Endothelial cell of umbilical vein (primary cell): ENCODE measurements around the gene ROPN1L. TPM values are rescaled to one million over a fixed set of nuclear protein-coding genes. Genes with fewer than 3 reads are reported as not detected.

Source experiments
- BruUV-seq: library from RNA; stranded (reverse); fragments of 400-500 nt; replicated peaks from 2 replicates; lab custom pipeline; 2021; lab: Mats Ljungman, UMichigan
- CTCF ChIA-PET: fragments of 300-600, 350-600 bp; sonication (Branson Sonifier 250); formaldehyde crosslinking; loops from one replicate; lab custom pipeline; 2021; ENCODE audit warnings: antibody characterized with exemption, inconsistent platforms; lab: Charles Lee
- POLR2A ChIA-PET: fragments of 300-600, 350-600 bp; sonication (Branson Sonifier 250); formaldehyde crosslinking; loops from one replicate; lab custom pipeline; 2021; ENCODE audit warnings: antibody characterized with exemption, inconsistent platforms; lab: Charles Lee
- DNase-seq: peaks from one replicate; pipeline ENCODE4 v3.0.0-alpha.2; 2011; ENCODE audit warnings: low read depth, low spot score
- FAIRE-seq: peaks from 2 replicates; lab custom pipeline; 2011; peaks lifted over from hg19 to GRCh38; lab: Jason Lieb, UNC
- H2AFZ ChIP-seq: 2 replicates; pipeline ENCODE4 v1.6.0; 2012; ENCODE audit warnings: low read depth, low read length, control low read depth, inconsistent platforms
- H3K27ac ChIP-seq: 2 replicates; pipeline ENCODE4 v1.5.1; 2011; ENCODE audit warnings: low read depth, mild to moderate bottlenecking, control low read depth, low read length, moderate library complexity; ENCODE audit not compliant: insufficient read depth
- H3K27me3 ChIP-seq, 2 experiments: 2 replicates each; pipeline versions ENCODE4 v1.6.0 to v1.6.1; 2011; ENCODE audit warnings: low read length in 2 of 2, mixed read lengths in 1 of 2; ENCODE audit not compliant: control insufficient read depth in 2 of 2, insufficient read depth in 2 of 2
- H3K36me3 ChIP-seq, 2 experiments: 2 replicates in 1 of 2; 3 replicates in 1 of 2; pipeline ENCODE4 v1.5.1; 2011; ENCODE audit warnings: low read length in 2 of 2, mild to moderate bottlenecking in 1 of 2, moderate library complexity in 1 of 2; ENCODE audit not compliant: control insufficient read depth in 2 of 2, insufficient read depth in 2 of 2; ENCODE audit errors: extremely low read depth in 1 of 2
- H3K4me1 ChIP-seq: 3 replicates; pipeline ENCODE4 v1.5.1; 2011; ENCODE audit warnings: mild to moderate bottlenecking, low read length; ENCODE audit not compliant: control insufficient read depth, insufficient read depth; ENCODE audit errors: extremely low read depth
- H3K4me2 ChIP-seq: 2 replicates; pipeline ENCODE4 v1.6.1; 2011; ENCODE audit warnings: low read length, control low read depth, mixed read lengths; ENCODE audit not compliant: insufficient read depth
- H3K4me3 ChIP-seq, 3 experiments: fragments of 200-600 bp in 1 of 3; sonication (generic), shearing (Covaris generic) in 1 of 3; replicated peaks in 1 of 3; 2 replicates each; pipeline ENCODE4 v1.5.1; 2011 to 2016; ENCODE audit warnings: control low read depth in 3 of 3, low read length in 3 of 3, mild to moderate bottlenecking in 2 of 3, inconsistent platforms in 1 of 3, low read depth in 1 of 3, moderate library complexity in 1 of 3; ENCODE audit not compliant: insufficient read depth in 1 of 3
- H3K79me2 ChIP-seq: 2 replicates; pipeline ENCODE4 v1.6.0; 2012; ENCODE audit warnings: low read length, inconsistent platforms; ENCODE audit not compliant: control insufficient read depth, insufficient read depth
- H3K9ac ChIP-seq: replicated peaks from 2 replicates; pipeline ENCODE3; 2011; ENCODE audit warnings: low read length, control low read depth; ENCODE audit not compliant: insufficient read depth; ENCODE audit errors: extremely low read depth
- H3K9me1 ChIP-seq: replicated peaks from 3 replicates; pipeline ENCODE4 v1.6.0; 2011; ENCODE audit warnings: mild to moderate bottlenecking, low read length; ENCODE audit not compliant: control insufficient read depth, insufficient read depth; ENCODE audit errors: extremely low read depth
- H3K9me3 ChIP-seq: replicated peaks from 2 replicates; pipeline ENCODE4 v1.5.1; 2012; ENCODE audit warnings: low read length, inconsistent platforms; ENCODE audit not compliant: control insufficient read depth, insufficient read depth
- H4K20me1 ChIP-seq: replicated peaks from 2 replicates; pipeline ENCODE3; 2011; ENCODE audit warnings: mild to moderate bottlenecking, low read length; ENCODE audit not compliant: control insufficient read depth, insufficient read depth; ENCODE audit errors: extremely low read depth
- EZH2 ChIP-seq: IDR thresholded peaks from 2 replicates; pipeline ENCODE4 v1.6.1; 2012; ENCODE audit warnings: borderline replicate concordance, low read depth, mild to moderate bottlenecking, moderate library complexity, low read length, inconsistent platforms; ENCODE audit not compliant: severe bottlenecking
- FOS ChIP-seq: IDR thresholded peaks from 2 replicates; pipeline ENCODE4 v1.6.1; 2011; ENCODE audit warnings: mild to moderate bottlenecking, low read length, moderate library complexity, borderline replicate concordance; ENCODE audit not compliant: insufficient read depth
- GATA2 ChIP-seq: IDR thresholded peaks from 2 replicates; pipeline ENCODE4 v1.7.0; 2011; ENCODE audit warnings: low read depth, mild to moderate bottlenecking, moderate library complexity, mixed read lengths, low read length; ENCODE audit not compliant: insufficient read length, insufficient read depth
- JUN ChIP-seq: IDR thresholded peaks from 2 replicates; pipeline ENCODE4 v1.6.1; 2011; ENCODE audit warnings: borderline replicate concordance, low read depth; ENCODE audit not compliant: insufficient read length, insufficient read depth
- MYC ChIP-seq: IDR thresholded peaks from one replicate; pipeline ENCODE4 v1.6.1; 2011; ENCODE audit warnings: mild to moderate bottlenecking, low read depth, low read length
- POLR2A ChIP-seq: IDR thresholded peaks from 2 replicates; pipeline ENCODE4 v1.6.1; 2012; ENCODE audit warnings: low read depth, mild to moderate bottlenecking, control low read depth, low read length
- POLR2AphosphoS5 ChIP-seq: IDR thresholded peaks from 2 replicates; pipeline ENCODE4 v1.6.1; 2012; ENCODE audit warnings: low read depth, mild to moderate bottlenecking, control low read depth, low read length, moderate library complexity; ENCODE audit not compliant: insufficient read depth
- dilution Hi-C: fragments of 300-500 bp; cut with MboI; formaldehyde crosslinking; loops from one replicate; pipeline ENCODE4 v1.15.0; 2019; ENCODE audit warnings: low sequenced_read_pairs; ENCODE audit not compliant: extremely low pct_ligation_motif_present
- intact Hi-C: fragments of 100-400 bp; cut with micrococcal nuclease; formaldehyde crosslinking; loops from one replicate; pipeline ENCODE4 v1.10.0; 2022
- polyA plus RNA-seq, 4 experiments: library from polyadenylated mRNA; depleted of rRNA in 3 of 4; stranded (reverse) in 3 of 4; unstranded in 1 of 4; fragments of >200 nt; gene quantifications; 2 replicates each; pipeline versions ENCODE4 v1.2.1 to v1.2.3, GENCODE V29; 2011 to 2012; ENCODE audit warnings: missing spikeins in 1 of 4
- total RNA-seq: library from RNA; stranded (reverse); gene quantifications from 2 replicates; pipeline ENCODE4 v1.2.3, GENCODE V29; 2021
- TF ChIP-seq, protein P1 (sequence below), 2 donors: IDR thresholded peaks; 1 replicate in 1 of 2; 2 replicates in 1 of 2; pipeline ENCODE4 v1.5.1; 2011; ENCODE audit warnings: low read length in 2 of 2, mild to moderate bottlenecking in 2 of 2, moderate library complexity in 2 of 2, control low read depth in 1 of 2, inconsistent platforms in 1 of 2, low read depth in 1 of 2; ENCODE audit not compliant: insufficient read depth in 1 of 2; ENCODE audit errors: extremely low read depth in 1 of 2
- TF ChIP-seq, protein P2 (sequence below): IDR thresholded peaks from 2 replicates; pipeline ENCODE4 v1.6.1; 2011; ENCODE audit not compliant: insufficient read depth, insufficient read length

Gene ROPN1L
- total and polyA plus RNA-seq, 2 donors (not counting 3 experiments of a cell fraction or from before 2014, with no cell fraction given): 0.30 to 0.60 TPM

DNA sequence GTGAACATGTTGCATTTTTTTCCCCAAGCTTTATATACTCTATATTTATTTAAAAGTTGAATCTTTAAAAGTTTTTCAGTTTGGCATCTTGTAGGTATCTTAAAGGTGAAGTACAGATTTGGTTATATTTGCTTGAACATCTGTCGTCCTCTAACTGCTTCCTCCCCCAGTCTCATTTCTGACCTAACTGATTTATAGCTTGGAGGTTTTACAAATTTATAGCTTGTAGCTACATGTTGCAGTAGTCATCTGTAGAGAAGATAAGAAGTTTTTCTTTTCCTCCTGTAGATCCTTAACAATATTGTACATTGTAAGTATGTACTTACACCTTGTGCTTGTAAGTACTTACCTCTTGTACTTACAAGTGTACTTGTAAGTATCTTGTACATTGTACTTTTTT, 31.0 kb upstream of the ROPN1L start:
- Histone ChIP-seq H3K4me1 (no peaks in the 10 kb centered on the region), H3K27me3 (no peaks in the 10 kb centered on the region), H3K9me1 (no peaks in the 10 kb centered on the region), H2AFZ (no peak overlapping the region), H3K9me3 (no peaks in the 10 kb centered on the region), H3K4me3 (no peak overlapping the region), H3K9ac (no peak overlapping the region), H4K20me1 (no peaks in the 10 kb centered on the region), H3K27ac (no peak overlapping the region), H3K36me3 (peaks cover 24 to 28% of the 10 kb centered on the region in 2 experiments), H3K4me2 (no peak overlapping the region), H3K79me2 (no peaks in the 10 kb centered on the region)
- intact Hi-C loops (no loop called here), dilution Hi-C loops (loop anchor here (25.0 kb wide), 1 partner anchor 148 kb away; the partner anchor contains the start of gene CCT5)
- no TSS peak for BruUV-seq
- DNase-seq (no peak), FAIRE-seq (no peak)
- ChIA-PET POLR2A (no interaction called here), CTCF (interaction anchor here (2.0 kb wide), 1 partner anchor 13 kb away, joined by 4 read pairs; no protein-coding TSS in a partner anchor)
- TF ChIP-seq POLR2A (no peak), POLR2AphosphoS5 (no peak), MYC (no peak), FOS (no peak), GATA2 (no peak), EZH2 (no peak), JUN (no peak)
- TF ChIP-seq, protein P1, sequence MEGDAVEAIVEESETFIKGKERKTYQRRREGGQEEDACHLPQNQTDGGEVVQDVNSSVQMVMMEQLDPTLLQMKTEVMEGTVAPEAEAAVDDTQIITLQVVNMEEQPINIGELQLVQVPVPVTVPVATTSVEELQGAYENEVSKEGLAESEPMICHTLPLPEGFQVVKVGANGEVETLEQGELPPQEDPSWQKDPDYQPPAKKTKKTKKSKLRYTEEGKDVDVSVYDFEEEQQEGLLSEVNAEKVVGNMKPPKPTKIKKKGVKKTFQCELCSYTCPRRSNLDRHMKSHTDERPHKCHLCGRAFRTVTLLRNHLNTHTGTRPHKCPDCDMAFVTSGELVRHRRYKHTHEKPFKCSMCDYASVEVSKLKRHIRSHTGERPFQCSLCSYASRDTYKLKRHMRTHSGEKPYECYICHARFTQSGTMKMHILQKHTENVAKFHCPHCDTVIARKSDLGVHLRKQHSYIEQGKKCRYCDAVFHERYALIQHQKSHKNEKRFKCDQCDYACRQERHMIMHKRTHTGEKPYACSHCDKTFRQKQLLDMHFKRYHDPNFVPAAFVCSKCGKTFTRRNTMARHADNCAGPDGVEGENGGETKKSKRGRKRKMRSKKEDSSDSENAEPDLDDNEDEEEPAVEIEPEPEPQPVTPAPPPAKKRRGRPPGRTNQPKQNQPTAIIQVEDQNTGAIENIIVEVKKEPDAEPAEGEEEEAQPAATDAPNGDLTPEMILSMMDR (IDR thresholded peaks at IDR 0.05; ENCODE audit: extremely low read depth in 1 of 2, insufficient read depth in 1 of 2, low read depth in 1 of 2, low read length in 2 of 2): no peak
- TF ChIP-seq, protein P2, sequence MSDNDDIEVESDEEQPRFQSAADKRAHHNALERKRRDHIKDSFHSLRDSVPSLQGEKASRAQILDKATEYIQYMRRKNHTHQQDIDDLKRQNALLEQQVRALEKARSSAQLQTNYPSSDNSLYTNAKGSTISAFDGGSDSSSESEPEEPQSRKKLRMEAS: no peak
